HepG2 (cell line): Measurements from ENCODE around the gene PHF23. TPM values are rescaled to one million over a fixed set of nuclear protein-coding genes. Genes with fewer than 3 reads are reported as not detected.

ENCODE experiments used
- ADNP ChIP-seq: sonication (generic); formaldehyde crosslinking; IDR thresholded peaks from 2 replicates; pipeline ENCODE4 v1.4.0; 2020; ENCODE audit warnings: missing genetic modification reagents
- HNRNPH1 ChIP-seq: fragments of 200-400 bp; formaldehyde crosslinking; optimal IDR thresholded peaks from 2 replicates; pipeline ENCODE3; 2017; ENCODE audit warnings: mild to moderate bottlenecking, low read depth, low read length
- IRF1 ChIP-seq: sonication (generic); formaldehyde crosslinking; IDR thresholded peaks from 2 replicates; pipeline ENCODE4 v1.4.0; 2020; ENCODE audit warnings: low read depth, mild to moderate bottlenecking, missing genetic modification reagents
- POLR2AphosphoS2 ChIP-seq: IDR thresholded peaks from 2 replicates; pipeline ENCODE4 v1.6.1; 2011; ENCODE audit warnings: low read depth, low read length, improper control_type of control experiment
- RFXANK ChIP-seq: IDR thresholded peaks from 2 replicates; pipeline ENCODE4 v1.6.1; 2016
- RFXAP ChIP-seq: sonication (generic); formaldehyde crosslinking; IDR thresholded peaks from 2 replicates; pipeline ENCODE4 v1.4.0; 2020; ENCODE audit warnings: missing genetic modification reagents, borderline replicate concordance
- SALL1 ChIP-seq: sonication (generic); formaldehyde crosslinking; IDR thresholded peaks from 2 replicates; pipeline ENCODE4 v1.8.0; 2022; ENCODE audit warnings: mild to moderate bottlenecking, missing genetic modification reagents
- SP5 ChIP-seq: IDR thresholded peaks from 2 replicates; pipeline ENCODE4 v1.6.1; 2016; ENCODE audit warnings: low read depth, borderline replicate concordance
- SPEN ChIP-seq: sonication (generic); formaldehyde crosslinking; IDR thresholded peaks from 2 replicates; pipeline ENCODE4 v1.5.1; 2020; ENCODE audit warnings: low read depth, mild to moderate bottlenecking, missing genetic modification reagents
- SRSF1 ChIP-seq: fragments of 200-400 bp; formaldehyde crosslinking; optimal IDR thresholded peaks from 2 replicates; pipeline ENCODE3; 2017; ENCODE audit warnings: mild to moderate bottlenecking, low read depth, low read length, moderate library complexity
- SRY ChIP-seq: sonication (generic); formaldehyde crosslinking; IDR thresholded peaks from 2 replicates; pipeline ENCODE4 v1.8.0; 2022; ENCODE audit warnings: mild to moderate bottlenecking, missing genetic modification reagents
- TAF1 ChIP-seq: sonication (generic); formaldehyde crosslinking; IDR thresholded peaks from 2 replicates; pipeline ENCODE4 v1.4.0; 2020; ENCODE audit warnings: missing genetic modification reagents
- ZNF224 ChIP-seq: sonication (generic); formaldehyde crosslinking; IDR thresholded peaks from 2 replicates; pipeline ENCODE4 v1.5.0; 2020; ENCODE audit warnings: mild to moderate bottlenecking, missing genetic modification reagents
- ZNF326 ChIP-seq: sonication (generic); formaldehyde crosslinking; IDR thresholded peaks from 2 replicates; pipeline ENCODE4 v1.4.0; 2020; ENCODE audit warnings: missing genetic modification reagents, borderline replicate concordance
- ZNF367 ChIP-seq: sonication (generic); formaldehyde crosslinking; IDR thresholded peaks from 2 replicates; pipeline ENCODE4 v1.4.0; 2020; ENCODE audit warnings: missing genetic modification reagents, borderline replicate concordance
- ZNF441 ChIP-seq: sonication (generic); formaldehyde crosslinking; IDR thresholded peaks from 2 replicates; pipeline ENCODE4 v1.7.0; 2021; ENCODE audit warnings: missing genetic modification reagents, borderline replicate concordance
- ZNF816 ChIP-seq: sonication (generic); formaldehyde crosslinking; IDR thresholded peaks from 2 replicates; pipeline ENCODE4 v1.8.0; 2022; ENCODE audit warnings: missing genetic modification reagents, mild to moderate bottlenecking, borderline replicate concordance
- polyA plus RNA-seq, 8 experiments: library from polyadenylated mRNA; depleted of rRNA in 3 of 8; stranded (reverse) in 7 of 8; unstranded in 1 of 8; fragments of >200 nt; fragmentation: Illumina TruSeq in 4 of 8; extraction: Trizol in 4 of 8; gene quantifications; 2 replicates each; pipeline versions ENCODE4 v1.2.1 to v1.2.3, GENCODE V29; 2011 to 2016; ENCODE audit warnings: low read depth in 4 of 8, missing spikeins in 1 of 8, mixed read lengths in 1 of 8; ENCODE audit not compliant: insufficient read depth in 1 of 8
- total RNA-seq, 5 experiments: library from RNA; depleted of rRNA; stranded (reverse); fragments of >200 nt; fragmentation: Illumina TruSeq; extraction: Trizol; gene quantifications; 2 replicates each; pipeline ENCODE4 v1.2.3, GENCODE V29; 2016; ENCODE audit warnings: low read depth in 1 of 5
- TF ChIP-seq, protein P1 (sequence below): sonication (generic); formaldehyde crosslinking; conservative IDR thresholded peaks from 2 replicates; pipeline ENCODE4 v1.4.0; 2020; ENCODE audit warnings: missing genetic modification reagents
- TF ChIP-seq, protein P2 (sequence below): fragments of 450-650 bp; IDR thresholded peaks from 2 replicates; pipeline ENCODE4 v1.6.1; 2017; ENCODE audit warnings: mild to moderate bottlenecking
- TF ChIP-seq, protein P3 (sequence below): conservative IDR thresholded peaks from 2 replicates; pipeline ENCODE4 v1.6.1; 2018; ENCODE audit warnings: missing genetic modification reagents

Gene PHF23
- total and polyA plus RNA-seq, 2 of the 13 experiments (the other 11 are each of a cell fraction or from before 2014, with no cell fraction given): 27.6 to 33.2 TPM

DNA sequence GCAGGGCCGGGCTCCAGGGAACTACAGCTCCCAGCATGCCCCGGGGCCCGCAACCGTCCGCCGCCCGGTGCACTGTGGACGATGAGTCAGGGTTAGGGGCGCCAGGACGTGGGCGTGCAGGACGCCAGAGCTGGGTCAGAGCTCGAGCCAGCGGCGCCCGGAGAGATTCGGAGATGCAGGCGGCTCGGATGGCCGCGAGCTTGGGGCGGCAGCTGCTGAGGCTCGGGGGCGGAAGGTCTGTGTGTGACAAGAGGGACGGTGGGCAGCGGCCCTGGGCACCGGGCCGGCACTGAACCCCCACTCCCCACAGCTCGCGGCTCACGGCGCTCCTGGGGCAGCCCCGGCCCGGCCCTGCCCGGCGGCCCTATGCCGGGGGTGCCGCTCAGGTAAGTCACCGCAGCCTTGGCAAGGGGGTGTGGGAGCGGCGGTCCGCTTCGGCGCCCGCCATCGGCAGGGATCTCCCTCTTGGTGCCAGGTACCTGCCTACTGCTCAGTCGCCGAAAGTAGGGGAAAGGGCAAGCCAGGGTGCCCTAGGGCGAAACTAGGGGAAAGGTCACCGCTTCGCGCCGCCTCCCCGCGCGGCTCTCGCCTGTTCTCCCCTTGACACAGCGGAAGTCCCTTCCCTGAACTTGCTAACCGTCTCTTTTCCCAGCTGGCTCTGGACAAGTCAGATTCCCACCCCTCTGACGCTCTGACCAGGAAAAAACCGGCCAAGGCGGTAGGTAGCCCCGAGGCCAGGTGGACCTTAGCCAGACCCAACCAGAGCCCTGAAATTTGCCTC, 19.3 kb downstream of the PHF23 start, which contains the start of the genes ACADVL and DLG4 (continued):
- TF ChIP-seq IRF1 (no peak), RFXAP (CRISPR knock-in tag) (no peak), SP5 (CRISPR knock-in tag) (no peak), ZNF816 (peak; percentile 54; the same call in 1 of the 2 replicates), ZNF367 (CRISPR knock-in tag) (no peak), SALL1 (CRISPR knock-in tag) (peak; percentile 64), HNRNPH1 (no peak), POLR2AphosphoS2 (peak; percentile 34; the same call in 1 of the 2 replicates), ZNF441 (CRISPR knock-in tag) (no peak; the same call in 1 of the 2 replicates), ADNP (CRISPR knock-in tag) (no peak), ZNF224 (CRISPR knock-in tag) (no peak), ZNF326 (0 out of 2 replicates have a peak, but pooled peaks have one; percentile 17), RFXANK (CRISPR knock-in tag) (no peak), SRSF1 (no peak), SRY (CRISPR knock-in tag) (peak; percentile 92), SPEN (peak; percentile 44), TAF1 (CRISPR knock-in tag) (peak; percentile 89)
- TF ChIP-seq, protein P1, sequence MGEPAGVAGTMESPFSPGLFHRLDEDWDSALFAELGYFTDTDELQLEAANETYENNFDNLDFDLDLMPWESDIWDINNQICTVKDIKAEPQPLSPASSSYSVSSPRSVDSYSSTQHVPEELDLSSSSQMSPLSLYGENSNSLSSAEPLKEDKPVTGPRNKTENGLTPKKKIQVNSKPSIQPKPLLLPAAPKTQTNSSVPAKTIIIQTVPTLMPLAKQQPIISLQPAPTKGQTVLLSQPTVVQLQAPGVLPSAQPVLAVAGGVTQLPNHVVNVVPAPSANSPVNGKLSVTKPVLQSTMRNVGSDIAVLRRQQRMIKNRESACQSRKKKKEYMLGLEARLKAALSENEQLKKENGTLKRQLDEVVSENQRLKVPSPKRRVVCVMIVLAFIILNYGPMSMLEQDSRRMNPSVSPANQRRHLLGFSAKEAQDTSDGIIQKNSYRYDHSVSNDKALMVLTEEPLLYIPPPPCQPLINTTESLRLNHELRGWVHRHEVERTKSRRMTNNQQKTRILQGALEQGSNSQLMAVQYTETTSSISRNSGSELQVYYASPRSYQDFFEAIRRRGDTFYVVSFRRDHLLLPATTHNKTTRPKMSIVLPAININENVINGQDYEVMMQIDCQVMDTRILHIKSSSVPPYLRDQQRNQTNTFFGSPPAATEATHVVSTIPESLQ (CRISPR knock-in tag): no peak
- TF ChIP-seq, protein P2, sequence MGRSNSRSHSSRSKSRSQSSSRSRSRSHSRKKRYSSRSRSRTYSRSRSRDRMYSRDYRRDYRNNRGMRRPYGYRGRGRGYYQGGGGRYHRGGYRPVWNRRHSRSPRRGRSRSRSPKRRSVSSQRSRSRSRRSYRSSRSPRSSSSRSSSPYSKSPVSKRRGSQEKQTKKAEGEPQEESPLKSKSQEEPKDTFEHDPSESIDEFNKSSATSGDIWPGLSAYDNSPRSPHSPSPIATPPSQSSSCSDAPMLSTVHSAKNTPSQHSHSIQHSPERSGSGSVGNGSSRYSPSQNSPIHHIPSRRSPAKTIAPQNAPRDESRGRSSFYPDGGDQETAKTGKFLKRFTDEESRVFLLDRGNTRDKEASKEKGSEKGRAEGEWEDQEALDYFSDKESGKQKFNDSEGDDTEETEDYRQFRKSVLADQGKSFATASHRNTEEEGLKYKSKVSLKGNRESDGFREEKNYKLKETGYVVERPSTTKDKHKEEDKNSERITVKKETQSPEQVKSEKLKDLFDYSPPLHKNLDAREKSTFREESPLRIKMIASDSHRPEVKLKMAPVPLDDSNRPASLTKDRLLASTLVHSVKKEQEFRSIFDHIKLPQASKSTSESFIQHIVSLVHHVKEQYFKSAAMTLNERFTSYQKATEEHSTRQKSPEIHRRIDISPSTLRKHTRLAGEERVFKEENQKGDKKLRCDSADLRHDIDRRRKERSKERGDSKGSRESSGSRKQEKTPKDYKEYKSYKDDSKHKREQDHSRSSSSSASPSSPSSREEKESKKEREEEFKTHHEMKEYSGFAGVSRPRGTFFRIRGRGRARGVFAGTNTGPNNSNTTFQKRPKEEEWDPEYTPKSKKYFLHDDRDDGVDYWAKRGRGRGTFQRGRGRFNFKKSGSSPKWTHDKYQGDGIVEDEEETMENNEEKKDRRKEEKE: no peak
- TF ChIP-seq, protein P3, sequence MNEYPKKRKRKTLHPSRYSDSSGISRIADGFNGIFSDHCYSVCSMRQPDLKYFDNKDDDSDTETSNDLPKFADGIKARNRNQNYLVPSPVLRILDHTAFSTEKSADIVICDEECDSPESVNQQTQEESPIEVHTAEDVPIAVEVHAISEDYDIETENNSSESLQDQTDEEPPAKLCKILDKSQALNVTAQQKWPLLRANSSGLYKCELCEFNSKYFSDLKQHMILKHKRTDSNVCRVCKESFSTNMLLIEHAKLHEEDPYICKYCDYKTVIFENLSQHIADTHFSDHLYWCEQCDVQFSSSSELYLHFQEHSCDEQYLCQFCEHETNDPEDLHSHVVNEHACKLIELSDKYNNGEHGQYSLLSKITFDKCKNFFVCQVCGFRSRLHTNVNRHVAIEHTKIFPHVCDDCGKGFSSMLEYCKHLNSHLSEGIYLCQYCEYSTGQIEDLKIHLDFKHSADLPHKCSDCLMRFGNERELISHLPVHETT: 0 out of 2 replicates have a peak, but pooled peaks have one; percentile 51
